Transverse colon (tissue), 3 donors: Measurements from ENCODE around the gene POLR2F.

ENCODE experiments used
- CTCF ChIP-seq, 5 experiments: fragments of 200-600 bp in 3 of 5; fragments of 450-650 bp in 2 of 5; sonication (generic) in 3 of 5; IDR thresholded peaks; 1 replicate in 2 of 5; 2 replicates in 3 of 5; pipeline ENCODE4 v1.5.1; 2016 to 2017; ENCODE audit warnings: antibody characterized with exemption in 5 of 5, inconsistent platforms in 3 of 5, mild to moderate bottlenecking in 2 of 5, moderate library complexity in 1 of 5
- POLR2A ChIP-seq: fragments of 450-650 bp; IDR thresholded peaks from one replicate; pipeline ENCODE4 v1.6.1; 2016; ENCODE audit warnings: antibody characterized with exemption, mild to moderate bottlenecking, moderate library complexity

GRCh38 chr22:37970864-37971263 is 17.4 kb downstream of the POLR2F start:
- TF ChIP-seq CTCF (IDR thresholded peaks at IDR 0.05) (no peak), POLR2A (no peak)
